Suprapubic skin (tissue), 4 donors: ENCODE data around the gene SAMD8.

Experiments
- CTCF ChIP-seq, 2 donors: fragments of 200-600 bp in 1 of 2; fragments of 450-650 bp in 1 of 2; sonication (generic) in 1 of 2; IDR thresholded peaks; one replicate each; pipeline ENCODE4 v1.5.1; 2016 to 2019; ENCODE audit warnings: antibody characterized with exemption in 2 of 2, mild to moderate bottlenecking in 1 of 2, moderate library complexity in 1 of 2
- POLR2A ChIP-seq, 2 donors: fragments of 450-650 bp; IDR thresholded peaks; one replicate each; pipeline ENCODE4 v1.6.1; 2017; ENCODE audit warnings: antibody characterized with exemption in 2 of 2, mild to moderate bottlenecking in 2 of 2, moderate library complexity in 2 of 2
- POLR2AphosphoS5 ChIP-seq, 3 donors: sonication (generic); formaldehyde crosslinking; IDR thresholded peaks; one replicate each; pipeline ENCODE4 v1.6.1; 2017; ENCODE audit warnings: antibody characterized with exemption in 3 of 3

GRCh38 chr10:75165684-75166622 lies 54.5 kb downstream of the SAMD8 start:
- no peak for TF ChIP-seq POLR2A (IDR thresholded peaks at IDR 0.05)
- TF ChIP-seq CTCF (IDR thresholded peaks at IDR 0.05), result no peak
- TF ChIP-seq POLR2AphosphoS5 (IDR thresholded peaks at IDR 0.05), result no peak
